Stimulated activated CD4-positive, alpha-beta T cell treated with anti-CD3 and anti-CD28 coated beads, Interleukin-2, amount 100 ng/mL, for 4 hours (primary cell): Measurements from ENCODE around the gene SLIT2.

Experiments
- DNase-seq: peaks from one replicate; pipeline ENCODE4 v3.0.0-alpha.2; 2020; ENCODE audit warnings: low read depth

The SLIT2 gene

GRCh38 chr4:20251796-20252655, at the start of gene SLIT2:
Gene SLIT2 (plus strand): TSS chr4:20251905. CDS start chr4:20253816, 1,911 bp downstream.
- DNase-seq: no peak

GRCh38 chr4:20203508-20203907, 48.2 kb upstream of the SLIT2 start:
- no peak for DNase-seq

- DNase-seq: no peak
Measured at GRCh38 chr4:20217521-20217920, 34.2 kb upstream of the SLIT2 start.

- no peak for DNase-seq
Measured at GRCh38 chr4:20217951-20218350, 33.8 kb upstream of the SLIT2 start.

- DNase-seq: no peak
Measured at GRCh38 chr4:20219521-20219920, 32.2 kb upstream of the SLIT2 start.

- DNase-seq: no peak
Measured at GRCh38 chr4:20237894-20238537, 13.7 kb upstream of the SLIT2 start.

GRCh38 chr4:20248155-20248558, 3.5 kb upstream of the SLIT2 start:
- DNase-seq: no peak

GRCh38 chr4:20249333-20249732, 2.4 kb upstream of the SLIT2 start:
- no peak for DNase-seq

GRCh38 chr4:20251031-20251795, 492 bp upstream of the SLIT2 start:
- no peak for DNase-seq

- DNase-seq: no peak
Measured at GRCh38 chr4:20252656-20253282, 1.1 kb downstream of the SLIT2 start.

GRCh38 chr4:20253283-20253734, 1.6 kb downstream of the SLIT2 start:
- no peak for DNase-seq

GRCh38 chr4:20253735-20254409, 2.2 kb downstream of the SLIT2 start:
- no peak for DNase-seq

GRCh38 chr4:20254511-20255250, 3.0 kb downstream of the SLIT2 start:
- DNase-seq: no peak

- DNase-seq: no peak
Measured at GRCh38 chr4:20255251-20255586, 3.5 kb downstream of the SLIT2 start.

GRCh38 chr4:20255823-20256222, 4.1 kb downstream of the SLIT2 start:
- DNase-seq: no peak

- no peak for DNase-seq
Measured at GRCh38 chr4:20256381-20256881, 4.7 kb downstream of the SLIT2 start.

GRCh38 chr4:20259707-20260106, 8.0 kb downstream of the SLIT2 start:
- DNase-seq: no peak

- DNase-seq: no peak
Measured at GRCh38 chr4:20260821-20261220, 9.1 kb downstream of the SLIT2 start.

GRCh38 chr4:20262221-20262620, 10.5 kb downstream of the SLIT2 start:
- no peak for DNase-seq

GRCh38 chr4:20264688-20265087, 13.0 kb downstream of the SLIT2 start:
- DNase-seq: no peak

GRCh38 chr4:20265726-20266125, 14.0 kb downstream of the SLIT2 start:
- no peak for DNase-seq
